ENCODE data around the gene COX11.

COX11 gene, protein sequence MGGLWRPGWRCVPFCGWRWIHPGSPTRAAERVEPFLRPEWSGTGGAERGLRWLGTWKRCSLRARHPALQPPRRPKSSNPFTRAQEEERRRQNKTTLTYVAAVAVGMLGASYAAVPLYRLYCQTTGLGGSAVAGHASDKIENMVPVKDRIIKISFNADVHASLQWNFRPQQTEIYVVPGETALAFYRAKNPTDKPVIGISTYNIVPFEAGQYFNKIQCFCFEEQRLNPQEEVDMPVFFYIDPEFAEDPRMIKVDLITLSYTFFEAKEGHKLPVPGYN

GRCh38 chr17:54968262-54968987 lies at the start of gene COX11, which contains the start of gene STXBP4:
COX11 (minus strand) TSS chr17:54968654; CDS start chr17:54968646, 8 bp downstream.
STXBP4 (plus strand) TSS chr17:54968765; CDS start chr17:54986220, 17,455 bp downstream.
- peak; percentile 93 for DNase-seq

DNA sequence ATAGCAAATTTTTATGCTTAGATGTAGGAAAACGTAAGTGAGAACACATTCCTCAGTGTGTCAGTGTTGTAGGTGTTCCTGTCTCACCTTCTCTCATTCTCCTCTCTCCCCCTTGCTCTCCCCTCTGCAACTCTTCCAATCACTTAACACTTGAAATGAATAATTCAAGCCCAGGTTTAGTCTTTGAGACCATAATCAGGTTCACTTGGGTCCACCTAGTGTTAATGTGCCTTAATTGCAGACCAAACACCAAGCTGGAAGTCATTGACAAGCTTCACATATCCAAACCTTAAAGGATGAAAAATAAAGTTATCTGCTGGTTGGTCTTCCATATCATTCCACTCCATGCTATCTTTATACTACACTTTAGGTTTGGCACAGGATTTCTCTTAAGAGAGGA lies 37.1 kb upstream of the COX11 start:
- no peak for DNase-seq

DNA sequence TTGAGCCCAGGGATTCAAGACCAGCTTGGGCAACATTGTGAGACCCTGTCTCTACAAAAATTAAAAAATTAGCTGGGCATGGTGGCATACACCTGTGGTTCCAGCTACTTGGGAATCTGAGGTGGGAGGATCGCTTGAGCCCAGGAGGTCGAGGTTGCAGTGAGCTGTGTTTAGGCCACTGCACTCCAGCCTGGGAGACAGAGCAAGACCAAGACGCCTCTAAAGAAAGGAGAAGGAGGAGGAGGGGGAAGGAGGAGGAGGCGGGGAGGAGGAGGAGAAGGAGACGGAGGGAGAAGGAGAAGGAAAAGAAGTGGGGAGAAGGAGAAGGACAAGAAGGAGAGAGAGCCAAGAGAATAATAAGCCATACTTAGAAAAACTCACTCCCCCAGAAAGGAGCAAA lies 36.0 kb upstream of the COX11 start:
- DNase-seq: no peak

GRCh38 chr17:55002458-55002857 lies 34.0 kb upstream of the COX11 start:
- DNase-seq: no peak

GRCh38 chr17:54996441-54996840 lies 28.0 kb upstream of the COX11 start:
- DNase-seq: no peak

GRCh38 chr17:54992797-54993639 lies 24.6 kb upstream of the COX11 start:
- DNase-seq: no peak

- no peak for DNase-seq
These were observed 23.1 kb upstream of the COX11 start for GRCh38 chr17:54991567-54991966.

- no peak for DNase-seq
These were observed 21.7 kb upstream of the COX11 start for GRCh38 chr17:54990118-54990517.

GRCh38 chr17:54985476-54985875 lies 17.0 kb upstream of the COX11 start:
- no peak for DNase-seq

GRCh38 chr17:54983260-54983659 lies 14.8 kb upstream of the COX11 start:
- DNase-seq: no peak

GRCh38 chr17:54982399-54982798 lies 13.9 kb upstream of the COX11 start:
- DNase-seq: no peak

DNA sequence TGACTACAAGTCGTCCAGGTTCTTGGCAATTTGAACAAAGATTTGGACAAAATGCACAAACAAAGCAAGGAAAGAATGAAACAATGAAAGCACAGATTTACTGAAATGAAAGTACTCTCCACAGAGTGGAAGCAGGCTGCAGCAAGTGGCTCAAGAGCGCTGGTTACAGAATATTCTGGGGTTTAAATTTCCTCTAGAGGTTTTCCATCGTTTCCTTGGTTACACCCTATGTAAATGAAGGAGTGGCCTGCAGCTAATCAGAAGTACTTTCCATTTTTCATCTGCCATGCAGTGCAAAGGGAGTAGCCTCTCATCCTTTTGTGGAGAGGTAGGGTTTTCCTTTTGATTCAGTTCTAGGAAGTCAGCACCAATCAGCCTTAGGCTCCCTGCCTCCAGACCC lies 11.9 kb upstream of the COX11 start:
- no peak for DNase-seq

DNA sequence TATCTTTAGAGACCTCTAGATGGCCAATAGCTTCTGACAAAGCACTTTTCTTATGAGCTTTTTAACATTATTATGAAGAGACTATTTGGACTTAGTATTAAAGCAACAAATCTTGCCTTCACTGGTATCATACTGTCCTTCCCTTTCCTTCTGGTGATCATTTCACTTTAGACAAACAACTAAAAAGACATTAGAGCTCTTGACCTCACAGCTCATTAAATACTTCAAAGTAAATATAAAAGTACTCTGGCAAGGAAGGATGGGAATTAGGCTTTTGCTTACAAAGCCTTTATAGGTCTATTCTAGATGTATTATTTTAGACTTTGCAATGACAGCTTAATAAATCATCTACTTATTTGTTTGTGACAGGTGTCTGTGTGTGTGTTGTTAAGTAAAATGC lies 11.2 kb upstream of the COX11 start:
- DNase-seq: no peak

GRCh38 chr17:54977744-54978143 lies 9.3 kb upstream of the COX11 start:
- no peak for DNase-seq

DNA sequence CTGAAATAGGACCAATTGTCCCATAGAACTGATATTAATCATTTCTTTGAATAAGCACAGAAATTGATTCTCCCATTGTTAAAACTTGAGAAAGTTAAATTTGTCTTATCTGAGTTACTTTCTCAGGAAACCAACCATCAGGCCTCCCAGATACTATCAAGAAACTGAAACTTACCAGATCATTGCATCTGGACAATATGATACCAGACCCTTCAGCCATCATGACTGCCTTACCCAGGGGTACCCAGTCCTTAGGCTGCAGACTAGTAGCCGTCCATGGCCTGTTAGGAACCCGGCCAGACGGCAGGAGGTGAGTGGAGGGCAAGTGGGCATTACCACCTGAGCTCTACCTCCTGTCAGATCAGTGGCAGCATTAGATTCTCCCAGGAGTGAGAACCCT lies 7.9 kb upstream of the COX11 start:
- no peak for DNase-seq

- DNase-seq: no peak
These were observed 6.3 kb upstream of the COX11 start for GRCh38 chr17:54974759-54975158.

DNA sequence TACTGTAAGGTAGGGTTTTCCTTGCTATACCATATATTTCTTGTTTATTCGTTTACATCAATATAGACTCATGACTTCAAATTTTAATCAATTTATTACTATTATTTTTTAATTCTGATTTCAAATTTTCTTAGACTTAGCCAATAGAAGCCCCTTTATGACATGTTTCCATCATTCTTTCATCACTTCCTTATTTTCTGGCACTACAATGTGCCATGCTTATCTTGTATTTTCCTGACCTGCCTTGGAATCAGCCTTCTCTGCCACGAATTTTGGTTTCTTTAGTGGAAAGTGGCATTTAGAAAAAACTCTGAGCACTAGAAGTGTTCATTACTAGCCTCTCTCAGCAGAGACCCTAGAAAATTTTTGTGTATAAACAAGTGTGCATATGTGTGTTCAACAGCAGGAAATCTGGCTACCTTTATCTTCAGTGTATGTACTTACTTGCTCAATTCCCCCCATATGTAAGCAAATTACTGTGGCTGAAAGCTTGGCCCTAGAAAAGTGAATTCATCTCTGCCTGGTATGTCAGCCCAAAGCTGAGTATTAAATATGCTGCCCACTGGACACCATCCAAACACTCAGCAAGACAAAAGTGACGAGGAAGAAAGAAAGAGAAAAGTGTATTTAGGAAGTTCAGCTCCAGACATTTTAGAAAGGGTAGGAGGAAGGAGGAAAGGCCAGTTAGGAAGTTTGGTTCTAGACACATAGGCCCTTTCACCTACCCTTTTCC lies 4.1 kb upstream of the COX11 start:
- DNase-seq: no peak

- DNase-seq: no peak
These were observed 3.4 kb upstream of the COX11 start for GRCh38 chr17:54971901-54972300.

DNA sequence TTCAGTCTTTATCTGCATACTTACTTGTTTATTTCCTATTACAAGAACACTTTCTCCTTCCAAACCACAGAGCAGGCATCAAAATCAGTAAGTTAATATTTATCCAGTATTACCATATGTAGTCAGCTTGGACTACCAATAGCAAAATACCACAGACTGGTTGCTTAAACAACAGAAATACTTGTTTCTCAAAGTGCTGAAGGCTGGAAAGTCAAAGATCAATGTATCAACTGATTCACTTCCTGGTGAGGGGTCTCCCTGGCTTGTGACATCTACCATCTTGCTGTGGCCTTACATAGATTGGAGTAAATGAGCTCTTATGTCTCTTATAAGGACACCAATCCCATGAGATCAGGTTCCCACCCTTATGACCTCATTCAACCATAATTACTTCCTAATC lies 2.7 kb upstream of the COX11 start:
- DNase-seq: no peak

- no peak for DNase-seq
These were observed 1.5 kb upstream of the COX11 start for GRCh38 chr17:54969658-54970572.

DNA sequence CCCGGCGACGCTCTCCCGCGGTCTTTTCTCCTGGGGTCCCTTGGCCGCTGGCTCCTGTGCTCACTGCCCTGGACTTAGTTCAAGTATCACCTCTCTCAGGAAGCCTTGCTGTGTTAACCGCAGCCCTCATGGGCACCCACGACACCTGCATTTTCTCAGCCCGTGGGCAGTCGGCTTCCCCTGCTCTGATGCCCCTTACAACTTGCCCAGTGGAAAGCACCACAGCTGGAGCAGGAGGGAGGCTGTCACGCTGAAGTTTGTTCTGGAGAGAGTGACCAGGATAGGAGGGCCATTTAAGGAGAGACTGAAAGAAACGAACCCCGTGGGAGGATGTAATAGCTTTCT lies 506 bp upstream of the COX11 start:
- peak; percentile 33 for DNase-seq

Measured in stimulated activated CD4-positive, alpha-beta T cell treated with anti-CD3 and anti-CD28 coated beads, Interleukin-4, amount 100 ng/mL, for 24 hours (primary cell).